ENCODE measurements around the gene HSD17B13. TPM values are rescaled to one million over a fixed set of nuclear protein-coding genes. Genes with fewer than 3 reads are reported as not detected.

Gene HSD17B13
- total and polyA plus RNA-seq, 2 of the 13 experiments (the other 11 are each of a cell fraction or from before 2014, with no cell fraction given), result 0.04 to 0.15 TPM

DNA sequence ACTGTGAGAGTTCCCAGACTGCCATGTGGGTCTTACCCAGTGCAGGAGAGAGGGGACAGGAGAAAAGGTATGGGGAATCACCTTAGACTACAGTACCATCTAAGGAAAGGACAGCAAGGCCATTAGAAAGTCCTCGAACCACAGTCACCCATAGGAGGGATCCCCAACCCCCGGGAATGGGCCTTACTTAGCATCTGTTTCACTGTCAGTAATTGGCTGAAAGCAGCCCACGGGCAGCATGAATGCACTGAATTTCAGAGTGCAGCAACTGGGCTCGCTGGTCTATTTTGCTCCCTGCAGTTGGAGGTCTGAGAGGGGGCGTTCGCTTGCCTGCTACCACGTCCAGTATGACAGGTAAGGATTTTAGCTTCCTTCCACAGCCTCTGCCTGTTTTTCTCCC lies 51.9 kb downstream of the HSD17B13 start:
- no peak for TF ChIP-seq HNRNPH1 (optimal IDR thresholded peaks at IDR 0.05; ENCODE audit: low read depth, low read length)
- TF ChIP-seq WIZ (CRISPR knock-in tag; IDR thresholded peaks at IDR 0.05), result no peak
- no peak for TF ChIP-seq ZNF691 (CRISPR knock-in tag; IDR thresholded peaks at IDR 0.05; ENCODE audit: borderline replicate concordance, low read depth)
- no peak for TF ChIP-seq REPIN1 (CRISPR knock-in tag; IDR thresholded peaks at IDR 0.05; ENCODE audit: borderline replicate concordance, low read depth)
- POLR2A ChIA-PET, result interaction anchor here (0.6 kb wide), 1 partner anchor 567 kb away, joined by 3 read pairs; no protein-coding TSS in a partner anchor
- no peaks in the 10 kb centered on the region for H3K36me3 ChIP-seq (replicated peaks in 1 of 2; ENCODE audit: control insufficient read depth in 1 of 2, insufficient read depth in 2 of 2, low read length in 2 of 2)
- peaks cover 0 to 3% of the 10 kb centered on the region in 2 experiments; a peak in 1 of 5 replicates for H3K27me3 ChIP-seq (ENCODE audit: control insufficient read depth in 1 of 2, insufficient read depth in 2 of 2, low read length in 2 of 2)
- H3K4me2 ChIP-seq (ENCODE audit: low read depth, low read length), result peak overlapping the region; percentile 50
- 58% methylated on average over 5 of the region's 7 CpGs for WGBS (ENCODE audit: low lambda C conversion rate)
- H4K20me1 ChIP-seq (ENCODE audit: insufficient read depth, low read length), result no peaks in the 10 kb centered on the region
- H3K9me3 ChIP-seq (ENCODE audit: low read length), result no peaks in the 10 kb centered on the region
- no peaks in the 10 kb centered on the region for H3K79me2 ChIP-seq (ENCODE audit: insufficient read depth, low read length)
- H3K27ac ChIP-seq (ENCODE audit: extremely low read length, insufficient read depth, low read length), result no peak overlapping the region
- no peak overlapping the region for H3K9ac ChIP-seq (ENCODE audit: insufficient read depth, low read depth, low read length)
- no peak for DNase-seq (ENCODE audit: low spot score)
- FAIRE-seq, result no peak
- H2AFZ ChIP-seq (ENCODE audit: low read length), result peak overlapping the region; percentile 6
- no TSS peak for BruUV-seq (replicated peaks)
- CTCF ChIA-PET (ENCODE audit: low intra/inter-chr PET ratio, low total read pairs), result interaction anchor here (3.6 kb wide), 1 partner anchor 196 kb away, joined by 29 read pairs; no protein-coding TSS in a partner anchor
- peaks cover 23% of the 10 kb centered on the region for H3K4me1 ChIP-seq (ENCODE audit: insufficient read depth, low read length)
- H3K4me3 ChIP-seq (replicated peaks in 1 of 3; ENCODE audit: insufficient read depth in 1 of 3, low read depth in 2 of 3, low read length in 3 of 3), result no peak overlapping the region; a peak in 1 of 6 replicates
- intact Hi-C loops (cut with micrococcal nuclease; ENCODE audit: unreplicated experiment), result loop anchor here (1.0 to 5.0 kb wide), 2 partner anchors 81 to 194 kb away; no protein-coding TSS in a partner anchor
- in situ Hi-C loops (cut with HindIII; ENCODE audit: extremely low pct_ligation_motif_present, low pct_unique_long_range_greater_than_20kb), result loop anchor here (5.0 to 25.0 kb wide), 2 partner anchors 196 to 566 kb away; partner anchors contain the start of gene MEPE
- peak; percentile 56 for ATAC-seq

DNA sequence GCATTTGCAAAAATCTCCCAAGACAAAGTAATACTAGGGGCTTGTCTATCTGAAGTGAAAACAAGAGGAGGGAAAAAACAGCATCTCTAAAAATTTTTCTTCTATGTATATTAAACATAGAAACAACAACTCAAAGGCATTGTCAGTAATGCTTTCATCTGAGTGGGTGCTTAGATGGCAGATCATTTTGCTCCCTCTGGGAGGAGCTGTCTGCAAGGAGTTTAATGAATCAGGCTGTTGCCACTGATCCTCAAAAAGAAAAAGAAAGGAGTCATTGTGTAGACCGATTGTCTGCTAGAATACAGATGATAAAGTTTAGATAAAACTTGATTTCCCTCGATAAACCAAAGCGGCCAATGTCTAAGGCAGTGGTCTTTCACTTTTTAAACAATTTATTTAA lies 52.5 kb downstream of the HSD17B13 start:
- Histone ChIP-seq H3K9ac (ENCODE audit: insufficient read depth, low read depth, low read length) (no peak overlapping the region), H2AFZ (ENCODE audit: low read length) (no peak overlapping the region), H3K4me2 (ENCODE audit: low read depth, low read length) (peak overlapping the region; percentile 50), H3K4me1 (ENCODE audit: insufficient read depth, low read length) (peaks cover 18% of the 10 kb centered on the region), H4K20me1 (ENCODE audit: insufficient read depth, low read length) (no peaks in the 10 kb centered on the region), H3K4me3 (replicated peaks in 1 of 3; ENCODE audit: insufficient read depth in 1 of 3, low read depth in 2 of 3, low read length in 3 of 3) (peak overlapping the region in 1 of 3 experiments; percentile 1; a peak in 1 of 6 replicates), H3K36me3 (replicated peaks in 1 of 2; ENCODE audit: control insufficient read depth in 1 of 2, insufficient read depth in 2 of 2, low read length in 2 of 2) (no peaks in the 10 kb centered on the region), H3K79me2 (ENCODE audit: insufficient read depth, low read length) (no peaks in the 10 kb centered on the region), H3K9me3 (ENCODE audit: low read length) (no peaks in the 10 kb centered on the region), H3K27ac (ENCODE audit: extremely low read length, insufficient read depth, low read length) (no peak overlapping the region), H3K27me3 (ENCODE audit: control insufficient read depth in 1 of 2, insufficient read depth in 2 of 2, low read length in 2 of 2) (peaks cover 0 to 3% of the 10 kb centered on the region in 2 experiments; a peak in 1 of 5 replicates)
- intact Hi-C loops (cut with micrococcal nuclease; ENCODE audit: unreplicated experiment) (loop anchor here (1.0 to 5.0 kb wide), 2 partner anchors 82 to 195 kb away; no protein-coding TSS in a partner anchor), in situ Hi-C loops (cut with HindIII; ENCODE audit: extremely low pct_ligation_motif_present, low pct_unique_long_range_greater_than_20kb) (loop anchor here (5.0 to 25.0 kb wide), 2 partner anchors 197 to 567 kb away; partner anchors contain the start of gene MEPE)
- peak; percentile 62 for DNase-seq (ENCODE audit: low spot score)
- WGBS (ENCODE audit: low lambda C conversion rate), result 2% methylated on average over 3 of the region's 3 CpGs
- peak; percentile 80 for FAIRE-seq
- CTCF ChIA-PET (ENCODE audit: low intra/inter-chr PET ratio, low total read pairs), result interaction anchor here (0.8 to 3.6 kb wide), 2 partner anchors 83 to 196 kb away, joined by 3 to 29 read pairs; no protein-coding TSS in a partner anchor
- peak; percentile 93 for ATAC-seq
- no TSS peak for BruUV-seq (replicated peaks)
- POLR2A ChIA-PET, result interaction anchor here (0.6 kb wide), 1 partner anchor 568 kb away, joined by 3 read pairs; no protein-coding TSS in a partner anchor
- TF ChIP-seq NFKB2 (CRISPR knock-in tag; IDR thresholded peaks at IDR 0.05; ENCODE audit: borderline replicate concordance), result no peak
- TF ChIP-seq ZC3H4 (CRISPR knock-in tag; IDR thresholded peaks at IDR 0.05; ENCODE audit: borderline replicate concordance), result no peak
- TF ChIP-seq, protein P1, sequence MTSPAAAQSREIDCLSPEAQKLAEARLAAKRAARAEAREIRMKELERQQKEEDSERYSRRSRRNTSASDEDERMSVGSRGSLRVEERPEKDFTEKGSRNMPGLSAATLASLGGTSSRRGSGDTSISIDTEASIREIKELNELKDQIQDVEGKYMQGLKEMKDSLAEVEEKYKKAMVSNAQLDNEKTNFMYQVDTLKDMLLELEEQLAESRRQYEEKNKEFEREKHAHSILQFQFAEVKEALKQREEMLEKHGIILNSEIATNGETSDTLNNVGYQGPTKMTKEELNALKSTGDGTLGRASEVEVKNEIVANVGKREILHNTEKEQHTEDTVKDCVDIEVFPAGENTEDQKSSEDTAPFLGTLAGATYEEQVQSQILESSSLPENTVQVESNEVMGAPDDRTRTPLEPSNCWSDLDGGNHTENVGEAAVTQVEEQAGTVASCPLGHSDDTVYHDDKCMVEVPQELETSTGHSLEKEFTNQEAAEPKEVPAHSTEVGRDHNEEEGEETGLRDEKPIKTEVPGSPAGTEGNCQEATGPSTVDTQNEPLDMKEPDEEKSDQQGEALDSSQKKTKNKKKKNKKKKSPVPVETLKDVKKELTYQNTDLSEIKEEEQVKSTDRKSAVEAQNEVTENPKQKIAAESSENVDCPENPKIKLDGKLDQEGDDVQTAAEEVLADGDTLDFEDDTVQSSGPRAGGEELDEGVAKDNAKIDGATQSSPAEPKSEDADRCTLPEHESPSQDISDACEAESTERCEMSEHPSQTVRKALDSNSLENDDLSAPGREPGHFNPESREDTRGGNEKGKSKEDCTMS (CRISPR knock-in tag; conservative IDR thresholded peaks at IDR 0.05), result no peak
- TF ChIP-seq PITX1 (CRISPR knock-in tag; IDR thresholded peaks at IDR 0.05), result no peak
- no peak for TF ChIP-seq CHD2 (IDR thresholded peaks at IDR 0.05; ENCODE audit: low read depth, low read length)
- peak; percentile 41; the same call in 1 of the 2 replicates for TF ChIP-seq KAT8 (CRISPR knock-in tag; IDR thresholded peaks at IDR 0.05)
- 0 out of 2 replicates have a peak, but pooled peaks have one; percentile 28 for TF ChIP-seq IRF2 (CRISPR knock-in tag; IDR thresholded peaks at IDR 0.05)
- no peak for TF ChIP-seq ZSCAN29 (CRISPR knock-in tag; conservative IDR thresholded peaks at IDR 0.05)
- peak; percentile 91 for TF ChIP-seq STAG1 (CRISPR knock-in tag; IDR thresholded peaks at IDR 0.05)
- no peak for TF ChIP-seq KDM6A (CRISPR knock-in tag; IDR thresholded peaks at IDR 0.05; ENCODE audit: low read depth)
- TF ChIP-seq THAP11 (CRISPR knock-in tag; IDR thresholded peaks at IDR 0.05), result 0 out of 2 replicates have a peak, but pooled peaks have one; percentile 17
